D721Med (cell line): ENCODE measurements around the gene TRABD.

Experiments used
- DNase-seq: peaks from one replicate; pipeline ENCODE4 v3.0.0; 2011; ENCODE audit warnings: low spot score; ENCODE audit not compliant: insufficient read length
- FAIRE-seq: peaks from 2 replicates; lab custom pipeline; 2011; peaks lifted over from hg19 to GRCh38; lab: Jason Lieb, UNC
- TF ChIP-seq, protein P1 (sequence below): IDR thresholded peaks from 2 replicates; pipeline ENCODE4 v1.5.1; 2012; ENCODE audit warnings: mild to moderate bottlenecking, control low read depth; ENCODE audit not compliant: insufficient read depth; ENCODE audit errors: missing control alignments

The TRABD gene

DNA sequence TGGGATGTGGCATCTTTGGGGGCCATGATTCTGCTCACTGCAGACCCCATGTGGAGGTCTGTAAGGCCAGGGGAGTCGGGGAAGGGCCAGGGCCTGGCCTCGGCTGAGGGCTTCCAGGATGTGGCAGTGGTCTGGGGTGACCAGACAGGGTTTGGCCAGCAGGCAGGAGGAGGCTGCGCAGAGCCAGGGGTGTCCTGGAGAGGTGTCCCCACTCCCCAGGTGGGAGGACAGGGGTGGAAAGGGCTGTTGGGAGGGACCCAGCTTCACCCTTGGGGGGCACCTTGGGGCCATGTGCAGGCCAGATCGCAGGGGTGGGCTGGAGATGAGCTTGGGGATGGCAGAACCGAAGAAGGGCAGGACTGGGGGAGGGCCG, 11.7 kb upstream of the TRABD start:
- DNase-seq (no peak), FAIRE-seq (no peak)
- TF ChIP-seq, protein P1, sequence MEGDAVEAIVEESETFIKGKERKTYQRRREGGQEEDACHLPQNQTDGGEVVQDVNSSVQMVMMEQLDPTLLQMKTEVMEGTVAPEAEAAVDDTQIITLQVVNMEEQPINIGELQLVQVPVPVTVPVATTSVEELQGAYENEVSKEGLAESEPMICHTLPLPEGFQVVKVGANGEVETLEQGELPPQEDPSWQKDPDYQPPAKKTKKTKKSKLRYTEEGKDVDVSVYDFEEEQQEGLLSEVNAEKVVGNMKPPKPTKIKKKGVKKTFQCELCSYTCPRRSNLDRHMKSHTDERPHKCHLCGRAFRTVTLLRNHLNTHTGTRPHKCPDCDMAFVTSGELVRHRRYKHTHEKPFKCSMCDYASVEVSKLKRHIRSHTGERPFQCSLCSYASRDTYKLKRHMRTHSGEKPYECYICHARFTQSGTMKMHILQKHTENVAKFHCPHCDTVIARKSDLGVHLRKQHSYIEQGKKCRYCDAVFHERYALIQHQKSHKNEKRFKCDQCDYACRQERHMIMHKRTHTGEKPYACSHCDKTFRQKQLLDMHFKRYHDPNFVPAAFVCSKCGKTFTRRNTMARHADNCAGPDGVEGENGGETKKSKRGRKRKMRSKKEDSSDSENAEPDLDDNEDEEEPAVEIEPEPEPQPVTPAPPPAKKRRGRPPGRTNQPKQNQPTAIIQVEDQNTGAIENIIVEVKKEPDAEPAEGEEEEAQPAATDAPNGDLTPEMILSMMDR: no peak

DNA sequence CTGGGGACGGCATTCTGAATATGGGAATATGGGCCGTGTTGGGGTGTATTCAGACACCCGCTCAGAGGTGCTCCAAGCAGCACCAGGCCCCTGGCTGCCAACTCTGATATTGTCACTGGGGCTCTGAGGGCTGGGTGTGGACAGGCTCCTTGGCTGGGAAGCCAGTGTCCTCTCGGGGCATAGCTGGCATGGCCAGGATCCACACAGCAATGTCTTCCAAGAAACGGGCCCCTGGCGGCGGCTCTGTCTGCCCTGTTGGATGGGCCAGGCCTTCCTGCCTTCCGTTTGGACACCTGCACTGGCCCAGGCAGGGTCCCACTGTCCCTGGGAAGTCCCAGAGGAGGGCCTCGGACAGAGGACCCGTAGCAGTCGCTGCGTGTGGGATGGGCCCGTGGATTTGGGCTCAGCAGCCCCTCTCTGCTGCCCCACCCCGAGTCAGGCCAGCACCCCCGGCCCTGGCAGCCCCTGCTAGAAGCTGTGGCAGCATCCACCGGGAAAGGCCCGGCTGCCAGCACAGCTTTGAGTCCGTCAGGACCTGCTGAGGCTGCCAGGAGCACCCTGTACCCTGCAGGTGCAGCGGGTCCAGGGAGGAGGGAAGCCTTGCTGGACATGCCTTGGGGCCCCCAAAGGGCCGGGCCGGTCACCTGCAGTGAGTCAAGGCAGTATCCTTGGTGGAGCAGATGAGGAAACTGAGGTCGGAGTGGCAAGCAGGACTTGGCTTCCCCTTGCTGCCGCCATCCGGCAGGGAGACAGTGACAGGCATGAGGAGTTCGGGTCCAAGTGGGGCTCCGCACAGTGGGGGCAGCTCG, 11.1 kb upstream of the TRABD start:
- DNase-seq (no peak), FAIRE-seq (no peak)
- TF ChIP-seq, protein P1: no peak

DNA sequence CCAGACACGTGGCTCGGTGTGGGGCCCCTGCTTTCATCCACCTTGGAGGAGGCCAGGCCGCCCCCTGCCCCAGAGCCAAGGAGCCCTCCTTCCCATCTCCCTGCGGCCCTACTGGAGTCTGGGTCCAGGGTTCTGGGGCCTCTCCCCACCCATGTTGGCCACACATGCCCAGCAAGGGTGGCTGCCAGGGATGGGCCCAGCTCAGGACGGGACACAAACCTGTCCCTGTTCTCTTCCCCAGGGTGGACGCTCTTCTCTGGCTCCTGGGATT, 10.6 kb upstream of the TRABD start:
- TF ChIP-seq, protein P1: no peak
- FAIRE-seq: no peak
- DNase-seq: no peak

DNA sequence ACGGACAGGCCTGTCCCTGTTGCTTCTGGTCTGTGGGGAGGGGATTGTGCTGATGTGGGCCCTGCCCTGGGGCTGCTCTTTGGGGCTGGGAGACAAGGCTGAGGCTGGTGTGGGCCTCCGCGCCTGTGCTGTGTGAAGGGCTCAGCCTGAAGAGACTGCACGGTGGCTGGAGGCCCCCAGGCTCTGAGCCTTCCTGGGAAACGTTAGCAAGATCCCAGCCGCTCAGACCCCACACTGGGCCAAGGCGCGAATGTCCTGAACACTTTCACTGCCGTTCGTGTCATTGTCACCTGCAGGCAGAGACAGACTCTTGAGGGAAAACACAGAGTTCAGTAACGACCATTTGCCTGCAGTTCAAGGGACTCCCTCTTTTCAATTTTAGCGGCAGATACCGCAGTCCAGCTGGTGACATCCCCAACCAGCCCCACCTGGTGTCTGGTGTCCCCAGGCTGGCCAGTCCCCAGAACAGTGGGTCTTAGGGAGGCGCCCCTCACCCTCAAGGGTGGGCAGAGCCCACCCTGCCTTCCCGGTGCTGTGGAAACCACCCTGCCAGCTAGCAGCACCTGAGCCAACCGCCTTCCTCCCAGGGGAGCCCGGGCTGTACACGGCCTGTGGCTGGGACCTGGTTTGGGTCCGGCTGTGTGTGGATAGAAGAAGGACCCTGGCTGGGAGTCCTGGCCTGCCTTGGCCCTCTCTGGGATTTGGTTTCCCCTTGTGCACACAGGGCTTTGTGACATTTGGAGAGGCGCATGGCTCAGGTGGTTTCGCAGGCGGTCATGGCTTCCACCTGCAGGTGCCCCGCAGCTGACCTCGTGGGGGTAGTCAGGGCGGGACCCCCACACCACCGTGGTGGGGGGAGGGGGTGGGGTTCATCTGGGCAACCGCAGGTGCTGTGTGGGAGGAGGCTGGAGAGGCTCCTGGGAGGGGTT, 9.5 kb upstream of the TRABD start:
- TF ChIP-seq, protein P1: no peak
- FAIRE-seq: no peak
- no peak for DNase-seq

DNA sequence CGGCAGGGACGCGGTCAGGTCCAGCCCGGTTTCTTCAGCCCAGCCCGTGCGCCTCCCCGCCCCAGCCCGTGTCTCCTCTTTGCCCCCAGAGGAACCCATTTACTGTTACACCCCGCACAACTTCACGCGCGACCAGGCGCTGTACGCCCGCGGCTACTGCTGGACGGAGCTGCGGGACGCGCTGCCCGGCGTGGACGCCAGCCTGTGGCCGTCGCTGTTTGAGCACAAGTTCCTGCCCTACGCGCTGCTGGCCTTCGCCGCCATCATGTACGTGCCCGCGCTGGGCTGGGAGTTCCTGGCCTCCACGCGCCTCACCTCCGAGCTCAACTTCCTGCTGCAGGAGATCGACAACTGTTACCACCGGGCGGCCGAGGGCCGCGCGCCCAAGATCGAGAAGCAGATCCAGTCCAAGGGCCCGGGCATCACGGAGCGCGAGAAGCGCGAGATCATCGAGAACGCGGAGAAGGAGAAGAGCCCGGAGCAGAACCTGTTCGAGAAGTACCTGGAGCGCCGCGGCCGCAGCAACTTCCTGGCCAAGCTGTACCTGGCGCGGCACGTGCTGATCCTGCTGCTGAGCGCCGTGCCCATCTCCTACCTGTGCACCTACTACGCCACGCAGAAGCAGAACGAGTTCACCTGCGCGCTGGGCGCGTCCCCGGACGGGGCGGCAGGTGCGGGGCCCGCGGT, 8.7 kb upstream of the TRABD start:
- DNase-seq (no peak), FAIRE-seq (no peak)
- TF ChIP-seq, protein P1: no peak

DNA sequence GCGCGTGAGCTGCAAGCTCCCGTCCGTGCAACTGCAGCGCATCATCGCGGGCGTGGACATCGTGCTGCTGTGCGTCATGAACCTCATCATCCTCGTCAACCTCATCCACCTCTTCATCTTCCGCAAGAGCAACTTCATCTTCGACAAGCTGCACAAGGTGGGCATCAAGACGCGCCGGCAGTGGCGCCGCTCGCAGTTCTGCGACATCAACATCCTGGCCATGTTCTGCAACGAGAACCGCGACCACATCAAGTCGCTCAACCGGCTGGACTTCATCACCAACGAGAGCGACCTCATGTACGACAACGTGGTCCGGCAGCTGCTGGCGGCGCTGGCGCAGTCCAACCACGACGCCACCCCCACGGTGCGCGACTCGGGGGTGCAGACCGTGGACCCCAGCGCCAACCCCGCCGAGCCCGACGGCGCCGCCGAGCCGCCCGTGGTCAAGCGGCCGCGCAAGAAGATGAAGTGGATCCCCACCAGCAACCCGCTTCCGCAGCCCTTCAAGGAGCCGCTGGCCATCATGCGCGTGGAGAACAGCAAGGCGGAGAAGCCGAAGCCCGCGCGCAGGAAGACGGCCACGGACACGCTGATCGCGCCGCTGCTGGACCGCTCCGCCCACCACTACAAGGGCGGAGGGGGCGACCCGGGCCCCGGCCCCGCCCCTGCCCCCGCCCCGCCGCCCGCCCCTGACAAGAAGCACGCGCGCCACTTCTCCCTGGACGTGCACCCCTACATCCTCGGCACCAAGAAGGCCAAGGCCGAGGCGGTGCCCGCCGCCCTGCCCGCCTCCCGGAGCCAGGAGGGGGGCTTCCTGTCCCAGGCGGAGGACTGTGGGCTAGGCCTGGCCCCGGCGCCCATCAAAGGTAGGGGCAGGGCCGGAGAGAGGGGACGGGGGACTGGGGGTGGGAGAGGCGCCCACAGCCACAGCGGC, 7.9 kb upstream of the TRABD start:
- FAIRE-seq (no peak), DNase-seq (no peak)
- TF ChIP-seq, protein P1: no peak
